HG03280 (cell line): ENCODE data around the gene TOMM40L.
A peak's percentile ranks its signal among the peaks of the same experiment; 100 is the strongest.

Experiments used
- ATAC-seq: cut with Tn5 transposase; IDR thresholded peaks from one replicate; pipeline ENCODE4 v1.9.1; 2021; ENCODE audit warnings: mild to moderate bottlenecking, moderate library complexity; ENCODE audit not compliant: unreplicated experiment

Gene TOMM40L

DNA sequence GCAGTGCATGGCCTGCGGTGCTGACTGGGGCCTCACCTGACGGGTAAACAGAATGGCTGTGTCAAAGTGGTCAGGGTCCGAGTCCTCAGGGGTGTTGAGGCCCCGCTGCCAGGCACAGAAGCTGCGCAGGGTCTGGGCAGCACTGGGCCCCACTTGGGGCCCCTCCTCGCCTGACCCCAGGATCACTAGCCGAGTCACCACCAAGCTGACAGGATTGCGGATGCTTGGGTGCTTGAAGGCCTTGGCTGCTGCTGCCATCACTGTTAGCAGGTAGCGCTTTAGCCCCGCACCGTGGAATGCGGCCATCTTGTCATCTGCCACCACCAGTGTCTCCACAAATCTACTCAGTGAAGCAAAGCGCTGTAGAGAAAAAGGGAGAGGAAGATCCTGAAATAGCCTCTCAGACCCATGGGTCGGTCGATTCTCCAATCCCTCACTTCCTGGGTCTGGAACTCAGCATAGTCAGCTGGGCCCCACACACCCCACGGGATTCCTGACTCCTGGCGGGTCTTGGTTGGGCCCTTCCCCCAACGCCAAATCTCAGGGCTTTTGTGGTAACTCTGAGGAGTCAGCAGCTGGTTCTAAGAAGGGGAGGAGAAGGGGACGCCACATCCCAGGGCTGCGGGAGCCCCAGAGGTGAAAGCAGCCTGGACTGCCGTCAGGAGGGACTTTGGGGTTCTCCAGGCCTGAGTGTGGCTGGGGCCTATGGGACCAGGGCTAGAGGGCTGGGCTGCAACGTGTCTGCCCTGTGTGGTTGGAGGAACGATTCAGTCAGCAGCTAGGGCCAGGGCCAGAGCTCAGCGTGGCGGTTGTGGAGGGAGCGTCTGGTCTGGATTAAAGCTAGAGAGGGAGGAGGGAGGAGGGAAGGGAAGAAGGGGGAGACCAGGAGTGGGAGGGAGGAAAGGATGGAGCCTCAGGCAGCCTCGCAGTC, 29.1 kb upstream of the TOMM40L start:
- ATAC-seq, result no peak

DNA sequence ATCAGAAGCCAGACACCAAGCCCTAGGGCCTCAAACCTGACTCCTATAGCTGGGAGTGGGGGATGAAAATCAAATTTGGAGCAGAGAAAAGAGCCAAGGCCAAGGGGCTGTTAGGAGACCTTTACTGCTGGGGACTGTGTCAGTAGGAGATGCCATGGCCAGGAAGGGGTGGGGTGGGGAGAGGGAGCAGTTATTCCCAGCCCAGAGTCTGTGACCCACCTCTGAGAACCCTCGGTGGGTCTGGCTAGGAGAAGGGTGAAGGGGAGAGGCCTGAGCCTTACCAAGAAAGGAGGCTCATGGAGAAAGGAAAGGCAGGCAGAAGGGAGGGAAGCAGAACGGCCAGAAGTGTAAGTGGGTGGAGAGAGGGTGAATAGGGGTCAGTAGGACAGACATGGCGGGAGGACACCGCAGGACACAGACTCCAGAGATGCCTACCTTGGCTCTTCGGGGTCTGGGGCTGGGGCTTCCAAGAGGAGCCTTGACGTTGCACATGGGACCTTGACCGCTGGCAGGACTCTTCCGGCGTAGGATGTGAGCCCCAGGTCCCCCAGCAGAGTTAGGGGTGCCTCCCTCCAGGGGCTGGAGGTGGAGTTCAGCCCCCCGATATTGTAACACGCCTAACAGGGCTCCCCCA, 28.2 kb upstream of the TOMM40L start:
- no peak for ATAC-seq

DNA sequence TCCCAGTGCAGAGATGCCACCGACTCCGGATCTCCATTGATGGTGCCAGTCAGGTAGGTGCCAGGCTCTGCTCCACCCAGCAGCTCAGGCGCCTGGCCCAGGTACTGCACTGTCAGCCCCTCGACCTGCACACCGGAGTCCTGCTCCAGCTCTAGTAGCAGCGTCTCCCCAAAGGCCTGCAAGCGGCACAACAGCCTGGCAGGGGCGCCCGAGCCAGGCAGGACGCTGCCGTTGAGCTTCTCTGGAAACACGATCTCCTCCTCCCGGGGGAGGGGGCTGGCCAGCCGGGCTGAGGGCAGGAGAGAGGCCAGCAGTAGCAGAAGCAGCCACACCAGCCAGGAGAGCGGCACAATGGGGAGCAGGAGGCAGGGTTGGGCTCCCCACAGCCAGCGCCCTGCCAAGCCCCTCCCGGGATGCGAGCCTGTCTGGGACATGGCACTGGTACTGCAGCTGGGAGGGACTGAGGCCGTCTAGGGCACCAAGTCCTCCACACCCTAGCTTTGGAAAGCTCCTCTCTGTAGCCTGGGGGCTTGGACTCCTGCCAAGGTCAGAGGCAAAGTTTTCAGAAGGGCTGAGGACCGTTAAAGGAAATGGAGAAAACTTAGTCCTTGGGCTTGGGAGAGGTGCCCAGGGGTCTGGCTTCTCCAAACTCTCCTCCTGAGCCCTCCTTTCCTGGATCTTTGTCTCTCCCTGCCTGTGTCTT, 27.5 kb upstream of the TOMM40L start:
- ATAC-seq, result no peak

DNA sequence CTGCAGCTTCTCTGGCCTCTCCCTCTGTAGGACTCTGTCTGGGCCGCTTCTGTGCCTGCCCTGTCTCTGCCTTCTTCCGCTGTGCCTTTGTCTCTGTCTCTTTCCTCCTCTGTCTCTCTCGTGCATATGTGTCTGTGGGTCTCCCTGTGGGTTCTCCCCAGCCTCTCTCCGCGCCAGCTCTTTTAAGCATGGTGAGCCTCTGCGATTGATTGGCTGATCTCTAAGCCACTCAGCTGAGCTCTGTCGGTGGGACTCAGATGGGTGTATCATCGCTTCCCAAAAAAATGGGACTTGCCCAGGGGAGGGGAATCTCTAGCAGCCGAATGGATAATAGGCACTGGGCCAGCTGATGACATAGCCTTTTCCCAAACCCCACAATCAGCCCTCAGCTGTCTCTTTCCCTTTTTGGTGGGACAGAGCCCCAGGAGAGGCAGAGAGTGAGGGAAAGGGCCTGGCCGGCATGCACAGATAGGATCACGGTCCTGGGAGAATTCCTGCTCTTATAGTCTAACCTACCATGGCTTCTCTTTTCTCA, 26.9 kb upstream of the TOMM40L start, which contains the start of gene ADAMTS4:
Gene ADAMTS4, minus strand, starts transcription at position 158 of the 535 bp plus-strand sequence. CDS start 427 bp downstream, outside the sequence.
- ATAC-seq, result no peak

DNA sequence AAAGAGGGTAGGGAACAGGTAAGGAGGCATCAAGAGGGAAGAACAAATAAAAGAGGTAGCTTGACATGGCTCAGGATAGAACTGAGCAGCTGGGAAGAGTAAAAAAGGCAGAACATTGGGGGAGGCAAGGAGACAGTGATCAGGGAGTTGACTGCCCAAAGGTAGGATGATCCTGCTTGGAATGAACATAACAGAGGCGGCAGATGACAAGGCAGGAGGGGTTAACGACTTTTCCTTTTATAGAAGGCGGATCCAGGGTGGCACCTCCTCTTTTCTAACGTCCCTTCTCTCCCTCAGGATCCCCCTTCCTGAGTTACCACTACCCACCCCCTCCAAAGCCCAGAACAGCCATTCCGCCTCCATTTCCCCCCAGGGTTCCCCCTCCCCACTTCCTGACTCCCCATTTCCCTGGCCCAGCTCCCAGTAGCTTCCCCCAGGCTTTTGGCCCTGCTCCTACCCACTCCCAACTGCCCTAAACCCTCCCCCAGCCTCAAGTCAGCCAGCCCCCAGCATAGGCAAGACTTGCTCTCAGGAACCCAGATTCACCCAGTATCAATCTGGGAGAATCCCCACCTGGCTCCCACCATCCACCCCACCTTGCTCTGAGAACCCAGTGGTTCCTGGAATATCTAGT, 26.2 kb upstream of the TOMM40L start:
- no peak for ATAC-seq

DNA sequence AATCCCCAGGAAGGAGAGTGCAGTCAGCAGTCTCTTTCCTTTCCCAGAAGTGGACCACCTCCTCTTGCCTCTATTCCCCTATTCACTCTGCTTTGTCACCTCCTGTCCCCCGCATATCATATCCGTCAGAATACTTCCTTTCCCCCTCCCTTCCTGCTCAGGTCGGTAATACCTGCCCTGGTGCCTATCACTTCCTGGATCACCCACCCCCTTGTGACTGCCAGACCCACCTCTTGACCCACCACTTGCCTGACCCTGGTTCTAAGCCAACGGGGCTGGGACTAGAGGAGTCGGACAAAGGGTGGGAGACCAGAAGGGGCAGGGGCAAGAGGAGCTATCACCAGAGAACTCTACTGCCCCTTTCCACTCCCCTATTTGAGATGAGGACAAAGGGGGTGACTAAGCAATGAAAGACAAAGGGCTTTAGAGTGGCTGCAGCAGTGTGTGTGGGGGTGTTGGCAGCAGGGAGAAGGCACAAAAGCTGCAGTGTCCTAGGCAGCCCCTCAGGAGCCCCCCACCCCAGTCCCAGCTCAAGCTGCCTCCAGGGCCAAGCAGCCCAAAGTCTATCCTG, 25.4 kb upstream of the TOMM40L start:
- no peak for ATAC-seq

DNA sequence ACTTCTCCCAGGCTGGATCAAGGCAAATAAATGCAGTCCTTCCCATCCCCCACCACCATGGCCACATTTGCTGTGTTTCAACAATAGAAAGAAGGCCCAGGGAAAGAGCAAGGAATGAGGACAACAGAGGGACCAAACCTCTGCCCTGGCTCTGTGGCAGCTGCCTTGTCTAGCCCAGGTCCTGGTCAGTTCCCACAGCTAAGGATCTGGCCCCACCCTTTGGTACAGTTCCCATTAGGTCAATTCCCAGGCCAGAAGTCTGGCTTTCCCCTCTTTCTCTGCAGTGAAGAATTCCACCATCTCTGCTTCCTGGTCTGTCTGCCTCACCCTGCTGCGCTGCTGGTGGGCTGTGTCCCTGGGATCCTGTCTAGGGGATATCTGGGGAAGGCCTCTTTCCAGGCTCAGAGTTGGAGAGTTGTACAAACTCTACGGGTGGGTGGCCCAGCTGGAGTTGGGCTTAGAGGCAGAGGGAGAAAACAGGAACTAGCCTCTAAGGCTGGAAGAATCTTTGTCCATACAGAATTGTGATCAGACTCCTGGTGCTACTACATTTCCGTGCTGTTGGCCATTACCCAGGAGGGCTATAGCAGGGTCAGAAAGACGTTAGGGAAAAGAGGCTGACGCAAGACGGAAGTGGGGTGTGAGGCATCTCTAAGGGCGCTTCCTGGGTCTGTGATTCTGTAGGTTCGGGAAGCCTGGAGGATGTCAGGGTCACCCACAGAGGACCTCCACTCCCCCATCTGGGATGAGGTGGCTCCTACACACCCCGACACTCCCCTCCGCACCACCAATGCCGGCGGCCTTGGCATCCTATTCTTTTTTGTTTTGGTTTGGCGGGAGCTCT, 24.6 kb upstream of the TOMM40L start:
- no peak for ATAC-seq

DNA sequence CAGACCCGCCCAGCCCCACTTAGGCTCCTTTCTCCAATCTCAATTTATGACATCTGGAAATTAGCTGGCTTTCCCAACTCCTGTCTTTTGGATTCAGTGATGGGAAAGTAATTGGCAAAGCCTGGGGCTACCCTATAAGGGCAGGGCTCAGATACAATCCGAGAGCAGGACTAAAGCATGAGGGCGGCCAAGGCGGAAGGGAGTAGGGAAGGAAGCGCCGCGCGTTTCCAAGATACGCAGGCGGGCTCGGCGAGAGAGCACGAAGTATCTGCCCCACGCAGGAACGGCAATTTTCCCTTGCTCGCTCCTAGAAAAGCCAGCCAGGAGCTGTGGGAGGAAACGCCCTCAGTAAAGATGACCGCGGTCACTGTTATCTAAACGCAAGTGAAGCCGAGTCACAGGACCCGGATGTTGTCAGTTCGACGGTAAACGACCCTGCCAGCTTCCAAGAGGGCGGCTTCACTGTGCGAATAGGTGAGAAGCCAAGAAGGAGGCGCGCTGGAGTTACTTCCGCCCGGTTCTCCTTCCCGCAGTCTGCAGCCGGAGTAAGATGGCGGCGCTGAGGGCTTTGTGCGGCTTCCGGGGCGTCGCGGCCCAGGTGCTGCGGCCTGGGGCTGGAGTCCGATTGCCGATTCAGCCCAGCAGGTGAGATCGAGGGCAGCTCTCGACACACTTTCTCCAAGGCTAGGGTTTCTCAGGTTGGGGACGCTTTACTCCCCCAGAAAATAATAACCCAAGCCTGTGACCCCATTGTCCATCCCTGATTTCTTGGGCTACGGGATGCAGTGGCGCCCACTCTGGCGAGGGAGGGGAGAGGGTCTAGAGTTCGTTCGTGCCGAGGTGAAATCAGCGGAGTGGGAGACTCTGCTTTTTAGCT, 23.8 kb upstream of the TOMM40L start, which contains the start of gene NDUFS2:
Gene NDUFS2, plus strand, starts transcription at position 532 of the 877 bp plus-strand sequence. Its CDS starts 19 bp downstream, at position 551.
- ATAC-seq, result peak; percentile 98

DNA sequence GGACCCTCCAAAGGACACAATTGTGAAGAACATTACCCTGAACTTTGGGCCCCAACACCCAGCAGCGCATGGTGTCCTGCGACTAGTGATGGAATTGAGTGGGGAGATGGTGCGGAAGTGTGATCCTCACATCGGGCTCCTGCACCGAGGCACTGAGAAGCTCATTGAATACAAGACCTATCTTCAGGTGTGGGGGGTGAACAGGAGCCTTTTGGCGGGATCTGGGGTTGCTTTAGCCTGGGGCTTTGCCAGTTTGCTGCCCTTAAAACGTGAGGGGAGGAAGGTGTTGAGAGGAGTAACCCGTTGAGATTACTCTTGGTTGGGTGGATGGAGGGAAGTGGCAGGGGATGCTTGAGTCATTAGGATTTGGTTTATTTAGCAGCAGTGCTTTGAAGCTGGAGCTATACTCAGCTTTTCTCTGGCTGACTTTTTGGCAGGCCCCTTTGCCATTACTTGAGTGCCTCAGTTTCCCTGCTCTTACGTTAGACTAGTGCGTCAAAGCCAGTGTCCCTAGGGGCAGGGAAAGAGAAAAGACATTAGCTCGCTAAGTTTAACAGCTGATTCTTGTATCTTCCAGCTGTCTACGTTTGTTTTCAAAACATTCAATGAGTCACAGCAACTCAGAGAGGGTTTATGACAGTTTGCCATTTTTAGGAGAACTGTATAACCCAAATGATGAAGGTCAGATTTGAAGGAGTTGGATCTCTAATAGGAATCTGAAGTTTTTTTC, 19.3 kb upstream of the TOMM40L start:
- ATAC-seq, result no peak

DNA sequence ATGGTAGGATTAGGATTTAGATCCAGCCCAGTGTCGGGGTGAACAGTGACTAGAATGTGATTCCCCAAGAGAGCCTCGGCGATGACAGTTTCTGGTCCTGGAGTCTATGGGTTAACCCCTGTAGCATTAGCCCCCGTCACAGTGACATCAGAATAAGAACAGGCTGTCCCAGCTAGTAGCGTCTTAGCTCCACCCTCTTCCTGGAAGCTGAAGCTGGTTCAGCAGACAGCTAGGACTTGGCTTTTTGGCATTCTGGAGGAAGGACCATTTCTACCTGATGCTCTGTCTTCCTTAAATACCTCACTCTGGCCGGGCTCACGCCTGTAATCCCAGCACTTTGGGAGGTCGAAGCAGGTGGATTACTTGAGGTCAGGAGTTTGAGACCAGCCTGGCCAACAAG, 18.7 kb upstream of the TOMM40L start:
- no peak for ATAC-seq

DNA sequence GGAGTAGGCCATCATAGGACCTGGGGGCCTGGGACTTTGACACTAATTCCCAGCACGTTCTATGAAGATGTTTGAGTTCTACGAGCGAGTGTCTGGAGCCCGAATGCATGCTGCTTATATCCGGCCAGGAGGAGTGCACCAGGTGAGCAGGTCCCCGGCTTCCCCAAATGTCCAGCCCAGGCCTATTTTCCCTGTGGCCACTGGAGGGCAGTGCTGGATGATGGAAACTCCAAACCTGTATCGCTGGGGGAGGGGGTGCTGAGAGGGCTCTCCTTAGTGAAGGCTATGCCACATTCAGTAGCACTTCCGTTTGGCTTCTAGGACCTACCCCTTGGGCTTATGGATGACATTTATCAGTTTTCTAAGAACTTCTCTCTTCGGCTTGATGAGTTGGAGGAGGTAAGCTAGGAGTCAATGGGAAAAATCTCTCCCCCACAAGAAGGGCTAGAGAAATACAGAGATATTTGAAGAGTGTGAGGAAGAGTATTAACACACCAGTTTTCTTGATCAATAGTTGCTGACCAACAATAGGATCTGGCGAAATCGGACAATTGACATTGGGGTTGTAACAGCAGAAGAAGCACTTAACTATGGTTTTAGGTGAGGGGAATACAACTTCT, 16.0 kb upstream of the TOMM40L start:
- ATAC-seq, result no peak

DNA sequence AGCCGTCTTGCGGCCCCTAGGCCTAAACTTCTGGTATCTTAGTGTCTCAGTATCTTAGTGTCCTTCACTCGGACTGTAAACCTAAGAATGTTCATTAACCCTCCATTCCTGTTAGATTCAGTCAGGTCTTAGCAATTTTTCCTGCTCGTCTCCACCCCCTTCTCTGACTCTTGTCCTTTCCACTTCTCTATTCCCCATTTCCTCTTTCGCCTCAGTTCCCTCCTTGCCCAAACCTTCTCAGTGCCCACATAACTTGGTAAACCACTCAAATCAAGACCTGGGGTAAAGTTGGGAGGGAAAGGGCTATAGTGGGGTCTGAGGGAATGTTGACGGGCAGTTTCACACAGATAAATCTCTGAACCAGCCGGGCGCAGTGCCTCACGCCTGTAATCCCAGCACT, 11.5 kb upstream of the TOMM40L start:
- ATAC-seq, result no peak

DNA sequence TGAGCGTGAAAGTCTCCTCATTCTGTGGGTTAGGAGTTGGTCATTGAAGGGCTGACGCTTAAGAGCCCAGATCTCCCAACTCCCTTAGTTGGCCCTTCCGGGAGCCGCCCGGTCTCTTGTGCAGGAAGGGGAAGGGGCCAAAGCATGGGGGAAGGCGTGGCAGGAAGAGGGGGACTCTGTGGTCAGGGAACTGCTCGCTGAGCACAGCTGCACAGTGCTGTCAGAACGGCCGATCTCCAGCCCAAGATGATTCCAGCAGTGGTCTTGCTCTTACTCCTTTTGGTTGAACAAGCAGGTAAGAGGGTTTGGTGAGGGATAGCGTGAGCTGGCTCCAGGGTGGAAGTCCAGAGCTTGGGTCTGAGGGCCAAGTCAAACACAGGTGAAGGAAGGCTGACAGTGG, 10.8 kb upstream of the TOMM40L start, which contains the start of gene FCER1G:
Gene FCER1G, plus strand, starts transcription at position 220 of the 400 bp plus-strand sequence. Its CDS starts 27 bp downstream, at position 247.
- ATAC-seq, result no peak

DNA sequence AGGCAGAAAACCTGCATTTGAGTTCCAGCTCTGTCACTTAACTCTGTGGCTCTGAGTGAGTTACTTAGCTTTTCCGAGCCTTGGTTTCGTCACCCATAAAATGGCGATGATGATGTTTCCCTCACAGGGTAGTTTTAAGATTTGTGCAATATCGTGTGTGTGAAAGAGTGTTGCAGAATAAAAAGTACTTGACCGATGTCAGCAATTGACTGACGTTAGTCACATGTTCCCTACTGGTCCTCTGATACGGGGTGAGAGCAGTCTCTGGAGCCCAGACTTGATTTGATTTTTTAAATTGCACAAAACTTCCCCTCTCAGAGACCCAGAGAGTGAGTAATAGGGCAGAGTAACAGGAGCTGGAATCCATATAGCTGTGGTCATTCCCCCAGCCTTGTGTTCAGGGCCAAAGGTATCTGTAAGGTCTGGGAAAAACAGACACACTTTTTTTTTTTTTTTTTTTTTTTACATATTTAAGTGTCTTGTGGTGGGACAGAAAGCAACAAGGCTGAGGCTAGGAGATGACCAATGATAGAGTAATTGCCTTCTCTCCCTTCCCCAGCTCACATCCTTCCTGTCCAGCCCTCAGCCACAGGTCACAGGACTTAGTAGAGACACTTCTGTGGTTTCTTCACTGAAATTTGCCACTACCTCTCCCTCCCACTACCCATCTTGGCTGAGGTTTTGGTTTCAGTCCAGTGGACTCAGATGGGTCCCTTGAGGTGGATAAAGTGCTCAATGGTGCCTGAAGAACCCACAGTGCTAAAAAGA, 8.7 kb upstream of the TOMM40L start:
- ATAC-seq, result peak; percentile 70

DNA sequence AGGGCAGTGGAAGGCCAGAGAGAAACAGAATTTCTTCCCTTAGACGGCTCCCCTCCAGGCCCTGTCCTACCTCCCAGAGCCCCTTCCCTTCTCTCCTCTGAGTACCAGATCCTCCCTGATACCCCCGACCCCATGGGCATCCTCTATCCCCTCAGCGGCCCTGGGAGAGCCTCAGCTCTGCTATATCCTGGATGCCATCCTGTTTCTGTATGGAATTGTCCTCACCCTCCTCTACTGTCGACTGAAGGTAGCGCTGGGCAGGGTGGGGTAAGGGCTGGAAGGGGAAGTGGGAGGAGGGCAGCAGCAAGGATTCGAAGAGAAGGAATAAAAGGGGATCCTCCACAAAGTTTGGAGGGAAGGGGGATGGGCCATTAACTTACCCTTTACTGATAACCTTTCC, 8.0 kb upstream of the TOMM40L start:
- no peak for ATAC-seq

DNA sequence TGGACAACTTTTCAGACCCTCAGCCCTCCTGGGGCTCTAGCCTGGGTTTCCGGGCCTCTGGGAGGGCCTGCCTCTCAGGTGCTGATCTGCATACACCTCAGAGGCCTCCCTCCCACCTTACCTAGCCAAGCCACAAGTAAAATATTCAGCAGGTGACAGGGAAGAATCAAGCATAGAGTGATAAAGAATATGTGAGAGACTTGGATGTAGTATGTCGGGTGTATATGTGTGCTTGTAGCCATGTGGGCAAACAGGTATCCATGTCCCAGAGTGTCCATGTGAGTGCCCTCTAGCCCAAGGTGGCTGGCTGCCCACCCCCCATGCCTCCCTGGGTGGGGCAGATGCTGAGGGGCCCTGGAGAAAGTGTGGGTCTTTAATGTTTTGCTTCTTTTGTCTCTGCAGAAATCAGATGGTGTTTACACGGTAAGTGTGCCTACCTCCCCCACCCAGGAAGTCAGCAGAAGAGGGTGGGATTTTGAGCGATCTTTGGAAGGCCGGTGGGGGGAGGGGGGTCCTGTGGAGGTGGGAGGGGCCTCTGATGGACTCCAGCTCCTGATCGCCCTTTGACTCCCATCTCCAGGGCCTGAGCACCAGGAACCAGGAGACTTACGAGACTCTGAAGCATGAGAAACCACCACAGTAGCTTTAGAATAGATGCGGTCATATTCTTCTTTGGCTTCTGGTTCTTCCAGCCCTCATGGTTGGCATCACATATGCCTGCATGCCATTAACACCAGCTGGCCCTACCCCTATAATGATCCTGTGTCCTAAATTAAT, 7.4 kb upstream of the TOMM40L start:
- no peak for ATAC-seq
